ENCODE data around the gene SYT2.

DNA sequence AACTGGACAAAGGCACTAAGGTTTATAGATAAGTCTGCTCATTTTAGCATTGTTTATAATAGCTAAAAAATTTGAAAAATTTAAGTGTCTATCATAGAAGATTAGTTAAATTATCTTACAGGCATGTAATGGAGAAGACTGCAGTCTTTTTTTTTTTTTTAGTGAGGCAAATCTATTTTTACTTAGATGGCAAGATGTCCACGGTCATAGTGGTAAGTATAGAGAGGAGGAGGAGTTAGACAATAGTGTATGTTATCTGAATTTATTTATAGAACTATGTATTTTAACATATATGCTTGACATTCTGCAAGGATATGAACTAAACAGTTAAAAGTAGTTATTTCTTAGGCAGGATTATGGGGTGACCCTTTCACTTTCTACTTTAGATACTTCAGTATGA is 149.0 kb downstream of the SYT2 start:
- no peak for TF ChIP-seq CTCF (IDR thresholded peaks at IDR 0.05; ENCODE audit: borderline replicate concordance, extremely low read depth, low read length, poor library complexity, severe bottlenecking)
- TF ChIP-seq EZH2 (IDR thresholded peaks at IDR 0.05; ENCODE audit: borderline replicate concordance, low read depth, low read length, severe bottlenecking) = no peak

All from DND-41 (cell line).